Measurements from ENCODE around the gene RNF220. TPM values are rescaled to one million over a fixed set of nuclear protein-coding genes. Genes with fewer than 3 reads are reported as not detected.

The RNF220 gene
- total RNA-seq, 1 experiment from 2014 or later: 128 TPM

DNA sequence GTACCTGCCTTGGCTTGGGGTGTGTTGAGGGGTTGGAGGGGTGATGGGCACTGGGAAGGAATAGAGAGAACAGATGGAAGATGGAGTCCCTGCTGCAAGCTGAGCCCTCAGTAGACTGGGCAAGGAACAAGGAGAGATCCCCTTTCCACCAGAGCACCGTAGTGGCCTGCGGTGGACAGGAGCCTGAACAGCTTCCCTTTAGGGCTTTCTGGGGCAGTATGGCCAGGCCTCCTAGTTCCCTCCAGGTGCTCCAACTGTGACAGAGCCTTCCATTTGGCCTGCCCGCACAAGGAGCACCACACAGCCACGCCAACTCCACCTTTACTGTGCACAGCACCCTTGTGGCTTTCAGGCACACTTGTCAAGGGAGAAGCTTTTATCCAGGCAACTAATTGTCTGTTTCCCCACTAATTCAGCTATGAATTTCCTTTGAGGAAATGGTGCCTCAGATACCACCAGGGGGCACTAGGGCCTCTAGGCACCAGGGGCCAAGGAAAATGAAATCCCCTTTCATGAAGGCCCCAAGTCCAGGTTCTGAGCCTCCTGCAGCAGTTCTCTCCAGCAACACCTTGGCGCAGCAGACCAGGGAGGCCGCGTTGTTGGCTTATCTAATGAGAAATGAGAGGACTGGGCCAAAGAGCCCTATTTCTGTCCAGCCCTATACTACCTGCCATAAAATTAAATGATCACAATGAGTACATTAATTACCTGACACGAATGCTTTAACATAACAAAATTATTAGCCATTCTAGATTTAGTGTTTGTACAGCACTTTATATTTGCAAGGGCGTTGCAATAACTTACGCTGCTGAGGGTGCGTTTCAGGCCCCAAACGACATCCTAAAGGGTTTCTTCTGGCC is 26.9 kb upstream of the RNF220 start:
- peak; percentile 76 for DNase-seq (ENCODE audit: low spot score)
- H3K27ac Mint-ChIP-seq: no peak overlapping the region
- ChIA-PET CTCF (interaction anchor here (0.6 to 7.7 kb wide), 95 partner anchors 9 to 342 kb away, joined by 3 to 131 read pairs (median 6); partner anchors contain the start of genes ERI3 and RNF220), POLR2A (interaction anchor here (1.0 to 1.3 kb wide), 4 partner anchors 63 to 165 kb away, joined by 3 to 5 read pairs (median 3); no protein-coding TSS in a partner anchor)
- H3K27me3 Mint-ChIP-seq (ENCODE audit: low read depth): peaks cover 4% of the 10 kb centered on the region
- H3K36me3 Mint-ChIP-seq: no peaks in the 10 kb centered on the region
- H3K4me1 Mint-ChIP-seq: peaks cover 15% of the 10 kb centered on the region
- H3K4me3 Mint-ChIP-seq: no peak overlapping the region
- H3K9me3 Mint-ChIP-seq: no peaks in the 10 kb centered on the region
- TF ChIP-seq SP1 (CRISPR knock-in tag; conservative IDR thresholded peaks at IDR 0.05): no peak
- TF ChIP-seq NFATC4 (CRISPR knock-in tag; IDR thresholded peaks at IDR 0.05): no peak
- TF ChIP-seq MYBL2 (CRISPR knock-in tag; IDR thresholded peaks at IDR 0.05): no peak
- TF ChIP-seq, protein P1, sequence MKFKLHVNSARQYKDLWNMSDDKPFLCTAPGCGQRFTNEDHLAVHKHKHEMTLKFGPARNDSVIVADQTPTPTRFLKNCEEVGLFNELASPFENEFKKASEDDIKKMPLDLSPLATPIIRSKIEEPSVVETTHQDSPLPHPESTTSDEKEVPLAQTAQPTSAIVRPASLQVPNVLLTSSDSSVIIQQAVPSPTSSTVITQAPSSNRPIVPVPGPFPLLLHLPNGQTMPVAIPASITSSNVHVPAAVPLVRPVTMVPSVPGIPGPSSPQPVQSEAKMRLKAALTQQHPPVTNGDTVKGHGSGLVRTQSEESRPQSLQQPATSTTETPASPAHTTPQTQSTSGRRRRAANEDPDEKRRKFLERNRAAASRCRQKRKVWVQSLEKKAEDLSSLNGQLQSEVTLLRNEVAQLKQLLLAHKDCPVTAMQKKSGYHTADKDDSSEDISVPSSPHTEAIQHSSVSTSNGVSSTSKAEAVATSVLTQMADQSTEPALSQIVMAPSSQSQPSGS (CRISPR knock-in tag; IDR thresholded peaks at IDR 0.05; ENCODE audit: borderline replicate concordance, low read depth): no peak
- no peak for TF ChIP-seq ESRRA (CRISPR knock-in tag; IDR thresholded peaks at IDR 0.05; ENCODE audit: borderline replicate concordance)
- TF ChIP-seq FOXJ3 (CRISPR knock-in tag; IDR thresholded peaks at IDR 0.05; ENCODE audit: borderline replicate concordance): no peak
- TF ChIP-seq, protein P2, sequence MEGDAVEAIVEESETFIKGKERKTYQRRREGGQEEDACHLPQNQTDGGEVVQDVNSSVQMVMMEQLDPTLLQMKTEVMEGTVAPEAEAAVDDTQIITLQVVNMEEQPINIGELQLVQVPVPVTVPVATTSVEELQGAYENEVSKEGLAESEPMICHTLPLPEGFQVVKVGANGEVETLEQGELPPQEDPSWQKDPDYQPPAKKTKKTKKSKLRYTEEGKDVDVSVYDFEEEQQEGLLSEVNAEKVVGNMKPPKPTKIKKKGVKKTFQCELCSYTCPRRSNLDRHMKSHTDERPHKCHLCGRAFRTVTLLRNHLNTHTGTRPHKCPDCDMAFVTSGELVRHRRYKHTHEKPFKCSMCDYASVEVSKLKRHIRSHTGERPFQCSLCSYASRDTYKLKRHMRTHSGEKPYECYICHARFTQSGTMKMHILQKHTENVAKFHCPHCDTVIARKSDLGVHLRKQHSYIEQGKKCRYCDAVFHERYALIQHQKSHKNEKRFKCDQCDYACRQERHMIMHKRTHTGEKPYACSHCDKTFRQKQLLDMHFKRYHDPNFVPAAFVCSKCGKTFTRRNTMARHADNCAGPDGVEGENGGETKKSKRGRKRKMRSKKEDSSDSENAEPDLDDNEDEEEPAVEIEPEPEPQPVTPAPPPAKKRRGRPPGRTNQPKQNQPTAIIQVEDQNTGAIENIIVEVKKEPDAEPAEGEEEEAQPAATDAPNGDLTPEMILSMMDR (IDR thresholded peaks at IDR 0.05): peak; percentile 63
- peak; percentile 34; the same call in 1 of the 2 replicates for TF ChIP-seq TEAD1 (CRISPR knock-in tag; IDR thresholded peaks at IDR 0.05)
- TF ChIP-seq JAZF1 (CRISPR knock-in tag; IDR thresholded peaks at IDR 0.05): no peak
- peak; percentile 85 for ATAC-seq

GRCh38 chr1:44380666-44381177 is 24.3 kb upstream of the RNF220 start:
- H3K9me3 Mint-ChIP-seq: no peaks in the 10 kb centered on the region
- CTCF ChIA-PET: interaction anchor here (0.6 to 7.7 kb wide), 2 partner anchors 213 to 228 kb away, joined by 3 to 131 read pairs; no protein-coding TSS in a partner anchor
- POLR2A ChIA-PET: no interaction called here
- H3K27me3 Mint-ChIP-seq (ENCODE audit: low read depth): peaks cover 4% of the 10 kb centered on the region
- H3K4me1 Mint-ChIP-seq: peaks cover 18% of the 10 kb centered on the region
- H3K27ac Mint-ChIP-seq: no peak overlapping the region
- DNase-seq (ENCODE audit: low spot score): no peak
- no peak for ATAC-seq
- no peaks in the 10 kb centered on the region for H3K36me3 Mint-ChIP-seq
- H3K4me3 Mint-ChIP-seq: no peak overlapping the region
- TF ChIP-seq RELA (CRISPR knock-in tag; IDR thresholded peaks at IDR 0.05; ENCODE audit: borderline replicate concordance): no peak
- TF ChIP-seq, protein P3, sequence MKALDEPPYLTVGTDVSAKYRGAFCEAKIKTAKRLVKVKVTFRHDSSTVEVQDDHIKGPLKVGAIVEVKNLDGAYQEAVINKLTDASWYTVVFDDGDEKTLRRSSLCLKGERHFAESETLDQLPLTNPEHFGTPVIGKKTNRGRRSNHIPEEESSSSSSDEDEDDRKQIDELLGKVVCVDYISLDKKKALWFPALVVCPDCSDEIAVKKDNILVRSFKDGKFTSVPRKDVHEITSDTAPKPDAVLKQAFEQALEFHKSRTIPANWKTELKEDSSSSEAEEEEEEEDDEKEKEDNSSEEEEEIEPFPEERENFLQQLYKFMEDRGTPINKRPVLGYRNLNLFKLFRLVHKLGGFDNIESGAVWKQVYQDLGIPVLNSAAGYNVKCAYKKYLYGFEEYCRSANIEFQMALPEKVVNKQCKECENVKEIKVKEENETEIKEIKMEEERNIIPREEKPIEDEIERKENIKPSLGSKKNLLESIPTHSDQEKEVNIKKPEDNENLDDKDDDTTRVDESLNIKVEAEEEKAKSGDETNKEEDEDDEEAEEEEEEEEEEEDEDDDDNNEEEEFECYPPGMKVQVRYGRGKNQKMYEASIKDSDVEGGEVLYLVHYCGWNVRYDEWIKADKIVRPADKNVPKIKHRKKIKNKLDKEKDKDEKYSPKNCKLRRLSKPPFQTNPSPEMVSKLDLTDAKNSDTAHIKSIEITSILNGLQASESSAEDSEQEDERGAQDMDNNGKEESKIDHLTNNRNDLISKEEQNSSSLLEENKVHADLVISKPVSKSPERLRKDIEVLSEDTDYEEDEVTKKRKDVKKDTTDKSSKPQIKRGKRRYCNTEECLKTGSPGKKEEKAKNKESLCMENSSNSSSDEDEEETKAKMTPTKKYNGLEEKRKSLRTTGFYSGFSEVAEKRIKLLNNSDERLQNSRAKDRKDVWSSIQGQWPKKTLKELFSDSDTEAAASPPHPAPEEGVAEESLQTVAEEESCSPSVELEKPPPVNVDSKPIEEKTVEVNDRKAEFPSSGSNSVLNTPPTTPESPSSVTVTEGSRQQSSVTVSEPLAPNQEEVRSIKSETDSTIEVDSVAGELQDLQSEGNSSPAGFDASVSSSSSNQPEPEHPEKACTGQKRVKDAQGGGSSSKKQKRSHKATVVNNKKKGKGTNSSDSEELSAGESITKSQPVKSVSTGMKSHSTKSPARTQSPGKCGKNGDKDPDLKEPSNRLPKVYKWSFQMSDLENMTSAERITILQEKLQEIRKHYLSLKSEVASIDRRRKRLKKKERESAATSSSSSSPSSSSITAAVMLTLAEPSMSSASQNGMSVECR (CRISPR knock-in tag; IDR thresholded peaks at IDR 0.05; ENCODE audit: borderline replicate concordance): no peak
- TF ChIP-seq ZNF232 (CRISPR knock-in tag; IDR thresholded peaks at IDR 0.05): no peak
- TF ChIP-seq ZNF396 (CRISPR knock-in tag; IDR thresholded peaks at IDR 0.05; ENCODE audit: borderline replicate concordance): no peak
- TF ChIP-seq, protein P4, sequence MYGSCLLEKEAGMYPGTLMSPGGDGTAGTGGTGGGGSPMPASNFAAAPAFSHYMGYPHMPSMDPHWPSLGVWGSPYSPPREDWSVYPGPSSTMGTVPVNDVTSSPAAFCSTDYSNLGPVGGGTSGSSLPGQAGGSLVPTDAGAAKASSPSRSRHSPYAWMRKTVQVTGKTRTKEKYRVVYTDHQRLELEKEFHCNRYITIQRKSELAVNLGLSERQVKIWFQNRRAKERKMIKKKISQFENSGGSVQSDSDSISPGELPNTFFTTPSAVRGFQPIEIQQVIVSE (CRISPR knock-in tag; IDR thresholded peaks at IDR 0.05; ENCODE audit: borderline replicate concordance): no peak
- TF ChIP-seq ZNF671 (CRISPR knock-in tag; IDR thresholded peaks at IDR 0.05): no peak
- no peak for TF ChIP-seq FOXJ3 (CRISPR knock-in tag; IDR thresholded peaks at IDR 0.05; ENCODE audit: borderline replicate concordance)
- no peak for TF ChIP-seq CREB1 (CRISPR knock-in tag; IDR thresholded peaks at IDR 0.05)
- TF ChIP-seq E2F1 (CRISPR knock-in tag; IDR thresholded peaks at IDR 0.05): no peak
- TF ChIP-seq PREB (CRISPR knock-in tag; IDR thresholded peaks at IDR 0.05; ENCODE audit: borderline replicate concordance): no peak
- TF ChIP-seq, protein P5, sequence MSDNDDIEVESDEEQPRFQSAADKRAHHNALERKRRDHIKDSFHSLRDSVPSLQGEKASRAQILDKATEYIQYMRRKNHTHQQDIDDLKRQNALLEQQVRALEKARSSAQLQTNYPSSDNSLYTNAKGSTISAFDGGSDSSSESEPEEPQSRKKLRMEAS (CRISPR knock-in tag; IDR thresholded peaks at IDR 0.05): no peak
- no peak for TF ChIP-seq KAT7 (CRISPR knock-in tag; IDR thresholded peaks at IDR 0.05; ENCODE audit: borderline replicate concordance)
- TF ChIP-seq ZNF219 (CRISPR knock-in tag; IDR thresholded peaks at IDR 0.05; ENCODE audit: borderline replicate concordance): no peak

Data from WTC11 (cell line).